ENCODE data around the gene LBH. TPM values are rescaled to one million over a fixed set of nuclear protein-coding genes. Genes with fewer than 3 reads are reported as not detected.

Gene LBH
- total RNA-seq, 1 donor from 2014 or later: 62.1 TPM

DNA sequence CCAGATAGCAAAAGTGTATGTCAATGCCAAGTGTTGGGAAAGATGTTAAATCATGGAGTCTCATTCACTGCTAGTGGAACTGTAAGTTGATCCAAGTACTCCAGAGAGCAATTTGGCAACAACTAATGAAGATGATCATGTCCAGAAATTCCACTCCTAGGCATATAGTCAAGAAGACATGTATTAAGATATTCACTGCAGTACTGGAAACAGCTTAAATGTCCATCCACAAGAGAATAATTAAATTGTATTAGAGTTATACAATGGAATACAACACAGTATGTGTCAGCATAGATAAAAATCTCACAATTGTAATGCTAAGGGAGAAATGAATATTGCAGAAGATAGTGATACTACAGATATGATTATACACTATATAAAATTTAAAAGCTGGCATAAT lies 15.2 kb upstream of the LBH start:
- no peak for DNase-seq (ENCODE audit: low read depth in 2 of 2)

- DNase-seq (ENCODE audit: low read depth in 2 of 2): peak in 1 of 2 donors; percentile 77
These were observed 13.5 kb upstream of the LBH start for GRCh38 chr2:30217644-30218337.

- no peak for DNase-seq (ENCODE audit: low read depth in 2 of 2)
These were observed 13.0 kb upstream of the LBH start for GRCh38 chr2:30218338-30218713.

DNA sequence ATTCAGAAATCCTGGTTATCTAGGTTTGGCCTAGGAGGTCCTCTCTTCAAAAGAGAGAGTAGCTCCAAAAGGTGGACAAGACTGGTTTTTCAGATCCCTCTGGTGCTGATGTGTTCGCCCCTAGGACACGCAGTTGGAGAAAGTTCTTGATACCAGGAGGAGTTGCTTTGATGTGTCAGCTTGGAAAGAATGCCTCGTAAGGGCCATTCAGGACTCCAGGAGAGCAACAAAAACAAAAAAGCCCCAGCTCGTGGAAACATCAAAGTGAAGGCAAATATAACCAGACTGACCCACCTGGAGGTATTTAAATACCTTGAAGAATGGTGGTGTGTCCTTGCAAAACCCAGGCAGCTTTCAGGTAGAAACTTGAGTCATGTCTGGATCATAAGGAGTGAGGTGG lies 12.5 kb upstream of the LBH start:
- DNase-seq (ENCODE audit: low read depth in 2 of 2): no peak

DNA sequence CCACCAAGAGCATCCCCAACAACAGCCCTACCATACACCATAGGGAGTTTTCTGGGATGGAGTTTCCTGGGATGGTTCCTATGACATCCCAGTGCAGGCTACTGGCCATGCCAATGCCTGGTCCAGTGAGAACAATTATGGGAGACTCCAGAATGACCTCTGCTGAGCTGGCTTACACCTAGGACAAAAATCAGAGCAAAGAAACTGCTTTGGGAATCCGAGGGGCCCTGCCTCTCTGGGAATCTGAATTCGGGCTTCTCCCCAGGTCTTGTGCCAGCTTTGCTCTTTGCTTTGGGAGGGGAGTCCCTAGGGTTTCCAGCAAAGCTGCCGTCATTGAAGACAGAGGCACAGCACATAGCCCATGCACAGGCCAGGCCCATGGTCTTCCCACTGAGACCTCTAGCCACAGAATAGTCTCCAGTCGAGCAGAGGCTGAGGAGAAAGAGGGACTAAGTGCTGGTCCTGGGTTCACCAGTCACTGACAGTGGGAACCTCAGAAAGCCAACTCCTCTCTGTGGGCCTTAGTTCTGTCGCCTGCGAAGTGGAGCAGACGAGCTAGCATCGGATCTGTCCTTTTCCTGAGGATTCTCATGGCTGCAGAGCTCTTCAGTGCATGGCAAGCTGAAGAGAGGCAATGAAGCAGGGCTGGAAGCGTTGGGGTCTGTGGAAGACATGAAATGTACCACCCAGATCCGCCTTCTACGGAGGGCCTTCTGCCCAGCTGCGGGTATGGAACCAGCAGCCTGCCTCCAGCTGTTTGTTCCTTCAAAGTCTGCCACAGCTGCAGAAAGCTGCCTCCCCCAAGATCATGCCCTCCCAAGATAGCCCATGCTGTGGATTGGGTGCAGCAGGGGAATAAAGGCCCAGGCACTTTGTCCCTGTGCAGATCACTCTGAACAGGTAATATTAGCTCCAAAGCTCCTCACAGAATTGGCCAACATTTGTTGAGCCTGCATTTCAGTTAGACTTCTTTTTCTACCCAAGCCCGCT lies 11.2 kb upstream of the LBH start:
- DNase-seq (ENCODE audit: low read depth in 2 of 2): no peak

DNA sequence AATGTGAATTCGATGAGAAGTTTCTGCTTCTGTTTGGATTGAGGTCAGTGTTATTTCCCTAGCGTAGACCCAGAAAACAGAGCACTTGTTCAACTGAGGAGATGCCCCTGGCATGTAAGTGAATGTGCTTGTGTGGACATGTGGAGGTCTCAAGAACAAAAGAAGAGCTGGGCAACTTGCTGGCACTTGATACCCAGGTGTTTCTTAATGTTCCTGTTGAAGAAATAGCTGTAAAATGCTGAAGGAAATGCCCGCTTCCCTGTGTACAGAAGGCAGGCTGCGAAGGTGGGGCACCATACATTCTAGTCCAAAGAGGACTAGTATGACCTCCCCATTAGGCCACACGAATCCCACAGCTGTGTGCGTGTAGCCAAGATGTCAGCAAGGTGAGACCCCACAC lies 9.8 kb upstream of the LBH start:
- no peak for DNase-seq (ENCODE audit: low read depth in 2 of 2)

- DNase-seq (ENCODE audit: low read depth in 2 of 2): no peak
These were observed 9.3 kb upstream of the LBH start for GRCh38 chr2:30222031-30222430.

- DNase-seq (ENCODE audit: low read depth in 2 of 2): no peak
These were observed 8.5 kb upstream of the LBH start for GRCh38 chr2:30222636-30223360.

GRCh38 chr2:30223413-30223874 lies 7.9 kb upstream of the LBH start:
- DNase-seq (ENCODE audit: low read depth in 2 of 2): no peak

GRCh38 chr2:30224151-30224550 lies 7.2 kb upstream of the LBH start:
- DNase-seq (ENCODE audit: low read depth in 2 of 2): no peak

- DNase-seq (ENCODE audit: low read depth in 2 of 2): peak in 1 of 2 donors; percentile 81
These were observed 6.1 kb upstream of the LBH start for GRCh38 chr2:30225131-30225762.

DNA sequence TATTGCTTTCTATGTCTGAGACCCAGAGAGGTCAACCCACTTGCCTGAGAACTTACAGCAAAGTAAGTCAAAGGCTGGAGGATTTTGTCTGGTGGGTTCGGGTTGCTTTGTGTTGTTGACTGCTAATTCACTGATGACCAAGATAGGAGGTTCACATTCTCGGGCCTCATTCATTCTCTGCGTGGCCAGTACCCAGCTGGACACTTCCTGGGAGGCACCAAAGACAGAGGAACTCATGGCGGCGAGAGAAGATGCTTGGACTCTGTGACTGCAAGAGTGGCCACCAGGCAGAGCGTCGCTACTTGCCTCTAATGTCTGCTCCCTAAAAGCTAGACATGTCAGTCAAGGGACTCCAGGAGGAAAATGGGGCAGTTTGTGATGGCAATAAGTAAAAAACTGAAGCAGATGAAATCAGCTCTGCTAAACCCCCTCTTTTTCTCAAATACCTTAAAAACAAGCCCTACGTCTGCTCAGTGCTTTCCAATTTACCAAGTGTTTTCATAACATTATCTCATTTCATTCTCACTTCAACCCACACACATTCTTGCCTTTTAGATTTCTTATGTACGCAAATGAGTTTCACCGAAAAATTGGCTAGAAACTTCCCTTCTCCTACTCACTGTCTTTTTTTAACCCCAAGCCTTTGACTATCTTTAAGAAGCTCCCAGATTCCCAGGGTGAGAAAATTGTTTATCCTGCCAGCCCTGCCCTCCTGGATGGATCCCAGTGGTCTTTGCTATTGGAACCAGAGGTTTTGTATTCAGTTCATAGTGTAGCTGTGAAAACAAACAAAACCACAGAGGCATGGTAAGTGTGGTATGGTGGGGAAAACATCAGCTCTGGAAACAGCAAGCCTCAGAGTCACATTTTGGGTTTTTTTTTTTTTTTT lies 4.9 kb upstream of the LBH start:
- DNase-seq (ENCODE audit: low read depth in 2 of 2): no peak

- no peak for DNase-seq (ENCODE audit: low read depth in 2 of 2)
These were observed 1.7 kb upstream of the LBH start for GRCh38 chr2:30229596-30229995.

DNA sequence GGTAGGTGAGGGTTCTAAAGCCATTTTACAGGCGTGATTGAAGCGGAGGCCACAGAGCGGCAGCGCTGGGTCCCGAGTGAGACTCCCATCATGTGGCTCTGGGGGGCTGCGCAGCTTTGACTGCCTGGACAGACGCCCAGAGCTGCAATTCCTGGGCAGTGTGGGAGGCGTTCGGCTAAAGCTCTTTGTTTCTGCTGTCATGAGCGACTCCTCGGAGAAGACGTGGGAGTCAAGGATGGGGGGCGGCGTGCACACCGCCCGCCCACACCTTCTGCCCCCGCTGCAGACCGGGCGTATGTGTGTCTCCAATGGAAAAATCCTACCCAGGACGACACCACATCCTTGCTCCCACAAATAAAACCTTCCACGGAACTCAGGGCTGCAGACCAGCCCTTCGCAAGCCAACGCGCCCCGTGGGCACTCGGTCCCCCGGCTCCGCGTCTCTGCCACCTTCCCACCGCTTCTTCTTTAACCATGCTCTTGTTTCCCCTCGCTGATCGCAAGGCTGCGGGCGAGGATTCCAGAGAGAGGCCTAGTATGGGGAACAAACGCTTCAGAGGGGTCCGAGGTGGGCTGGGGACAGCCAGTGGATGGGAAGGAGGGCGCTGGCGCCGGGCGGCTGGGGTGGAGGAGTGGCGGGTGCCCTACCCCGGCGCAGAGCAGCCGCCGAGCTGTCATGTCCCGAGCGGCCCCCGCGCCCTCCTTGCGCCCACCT lies 680 bp upstream of the LBH start:
- DNase-seq (ENCODE audit: low read depth in 2 of 2): peak; percentile 13 to 60

DNA sequence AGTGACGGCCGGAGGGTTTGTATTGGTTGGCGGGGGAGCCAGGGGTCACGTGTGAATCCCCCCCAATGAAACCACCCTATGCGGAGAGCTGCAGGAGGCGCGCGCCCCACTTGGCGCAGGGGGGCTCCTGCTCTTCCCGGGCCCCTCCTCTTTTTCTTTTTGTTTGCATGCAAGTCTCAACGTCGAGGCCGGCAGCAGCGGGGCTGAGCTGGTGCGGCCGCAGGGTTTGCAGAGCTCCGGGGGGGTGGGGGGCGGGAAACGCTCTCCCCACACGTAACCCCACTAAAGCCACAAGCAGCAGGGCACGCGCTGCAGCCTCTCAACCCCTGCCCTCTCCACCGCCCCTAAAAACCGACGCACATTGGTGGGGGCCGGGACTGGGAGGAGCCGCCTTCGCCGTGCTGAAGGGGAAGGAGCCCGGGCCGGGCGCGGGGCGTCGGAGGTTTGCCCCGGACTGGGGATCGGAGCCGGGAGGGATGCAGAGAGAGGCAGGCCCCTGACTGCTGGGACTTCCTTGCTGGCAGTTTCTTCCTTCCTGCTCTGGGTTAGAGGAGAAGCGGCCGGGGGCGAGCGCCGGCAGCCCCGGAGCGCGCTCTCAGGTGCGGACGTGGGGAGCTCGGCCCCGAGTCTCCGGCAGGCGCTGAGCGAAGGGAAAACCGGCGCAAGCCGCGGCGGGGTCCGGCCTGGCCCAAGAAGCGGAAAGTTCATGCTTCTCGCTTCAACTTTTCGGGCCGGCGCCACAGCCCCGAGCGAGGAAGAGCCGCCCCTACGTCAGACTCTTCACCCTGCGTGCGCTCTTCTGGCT lies 864 bp downstream of the LBH start:
- DNase-seq (ENCODE audit: low read depth in 2 of 2): peak; percentile 30 to 48

GRCh38 chr2:30232801-30233130 lies 1.4 kb downstream of the LBH start:
- DNase-seq (ENCODE audit: low read depth in 2 of 2): no peak

DNA sequence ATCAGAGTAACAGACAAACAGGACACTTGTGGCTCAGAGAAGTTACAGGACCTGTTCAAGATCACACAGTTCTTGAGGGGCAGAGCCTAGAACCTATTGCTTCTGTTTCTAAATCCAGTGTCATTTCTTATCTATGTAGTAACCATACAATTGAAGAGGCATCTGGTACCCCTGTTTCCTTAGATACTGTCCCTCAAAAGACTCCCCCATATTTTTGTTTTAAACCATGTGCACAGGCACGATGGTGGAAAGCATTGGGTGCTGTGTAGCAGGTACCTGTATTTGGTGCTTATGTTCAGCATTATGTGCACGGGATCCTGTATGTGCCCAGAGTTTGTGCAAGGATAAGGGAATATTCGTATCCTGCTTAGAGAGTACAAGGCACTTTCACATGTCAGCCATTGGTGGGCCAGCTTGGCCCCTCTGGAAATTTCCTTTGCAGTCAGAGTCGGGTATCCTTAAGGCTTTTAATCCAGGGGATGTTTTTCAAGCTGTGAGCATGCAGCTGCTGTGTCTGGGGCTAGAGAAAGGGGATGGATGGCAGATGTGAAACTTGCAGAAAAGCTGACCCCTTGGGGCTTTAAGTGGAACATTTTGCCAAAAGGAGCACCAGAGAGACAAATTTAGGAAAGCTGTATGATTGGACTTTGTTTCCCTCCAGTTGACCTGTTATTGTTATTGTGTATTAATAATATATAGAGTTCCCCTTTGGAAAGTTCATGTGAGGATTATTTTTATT lies 2.1 kb downstream of the LBH start:
- no peak for DNase-seq (ENCODE audit: low read depth in 2 of 2)

DNA sequence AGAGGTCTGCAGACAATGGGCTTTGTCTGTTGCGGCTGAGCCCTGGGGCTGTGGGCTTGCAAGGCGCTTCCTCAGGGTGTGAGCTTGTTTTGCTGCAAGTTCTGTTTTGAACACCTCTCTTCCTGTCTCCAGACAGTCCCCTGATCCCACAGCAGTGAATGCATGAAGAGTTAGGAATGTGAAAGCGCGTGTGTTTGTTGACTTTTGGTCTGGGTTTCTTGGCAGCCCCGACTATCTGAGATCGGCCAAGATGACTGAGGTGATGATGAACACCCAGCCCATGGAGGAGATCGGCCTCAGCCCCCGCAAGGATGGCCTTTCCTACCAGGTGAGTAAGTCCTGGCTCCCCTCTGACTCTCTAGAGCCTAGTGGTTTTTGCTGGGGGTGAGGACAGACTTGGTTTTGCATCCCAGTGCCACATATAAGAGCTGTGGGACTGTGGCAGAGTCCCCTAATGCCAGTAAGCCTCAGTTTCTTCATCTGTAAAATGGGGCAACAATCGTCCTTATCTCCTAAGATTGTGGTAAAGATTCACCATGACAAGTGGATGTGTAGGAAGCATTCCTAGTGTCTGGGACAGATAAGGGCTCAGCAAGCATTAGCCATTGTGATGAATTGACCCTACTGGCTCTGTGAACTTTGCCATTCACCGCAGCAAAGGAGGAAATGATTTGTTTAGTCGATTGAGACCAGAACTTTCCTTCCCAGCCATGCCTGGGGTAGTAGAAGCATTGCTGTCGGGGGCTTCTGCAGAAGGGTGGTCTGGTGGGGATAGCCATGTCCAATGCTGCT lies 3.0 kb downstream of the LBH start:
- DNase-seq (ENCODE audit: low read depth in 2 of 2): peak; percentile 57 to 66

All from lung microvascular endothelial cell (primary cell).